T-helper 2 cell treated with Interferon-gamma antibody and Interleukin-4, amounts not matched to agents 100 ng/mL and 5 ng/mL, for 36 hours (primary cell): ENCODE results near the gene BFSP2. TPM values are rescaled to one million over a fixed set of nuclear protein-coding genes. Genes with fewer than 3 reads are reported as not detected.

Experiments used
- intact Hi-C: fragments of 100-400 bp; cut with micrococcal nuclease; formaldehyde crosslinking; loops from one replicate; pipeline ENCODE4 v1.15.1; 2023
- total RNA-seq: library from RNA; stranded (reverse); gene quantifications from 2 replicates; pipeline ENCODE4 v1.2.3, GENCODE V29; 2022

Gene BFSP2
- total RNA-seq, 1 donor from 2014 or later, result 0.36 TPM

DNA sequence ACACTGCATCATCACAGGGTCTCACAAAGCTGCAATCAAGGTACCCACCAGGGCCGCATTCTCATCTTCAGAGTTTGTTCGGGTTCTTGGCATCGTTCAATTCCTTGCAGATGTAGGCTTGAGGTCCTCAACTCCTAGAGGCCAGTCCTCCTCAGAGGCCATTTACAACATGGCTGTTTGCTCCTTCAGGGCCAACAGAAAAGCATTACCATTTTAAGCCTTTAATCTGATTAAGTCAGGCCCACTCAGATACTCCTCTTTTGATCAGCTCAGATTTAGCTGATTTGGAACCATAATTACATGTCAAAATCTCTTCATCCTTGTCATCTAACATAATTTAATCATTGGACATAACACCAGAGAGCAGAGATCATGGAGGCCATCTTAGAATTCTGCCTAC is 55.4 kb downstream of the BFSP2 start:
- intact Hi-C loops, result no loop called here

DNA sequence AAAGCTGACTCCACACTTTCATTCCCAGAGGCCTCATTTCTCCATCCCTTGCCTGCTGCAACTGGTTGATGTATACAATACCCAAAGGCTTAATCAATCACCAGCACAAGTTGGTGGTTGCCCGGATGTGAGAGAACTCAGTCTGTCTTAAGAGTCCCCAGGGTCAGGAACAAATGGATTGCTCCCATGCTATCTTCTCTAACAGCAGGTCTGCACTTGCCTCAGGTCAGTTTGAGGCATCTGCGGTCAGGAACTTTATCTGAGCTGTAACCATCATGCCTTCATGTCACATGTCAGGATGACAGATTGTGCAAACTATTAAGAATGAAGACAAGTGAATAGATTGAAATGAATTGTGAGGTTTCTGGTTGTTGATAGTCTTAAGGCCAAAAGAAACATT is 56.1 kb downstream of the BFSP2 start:
- intact Hi-C loops, result no loop called here

DNA sequence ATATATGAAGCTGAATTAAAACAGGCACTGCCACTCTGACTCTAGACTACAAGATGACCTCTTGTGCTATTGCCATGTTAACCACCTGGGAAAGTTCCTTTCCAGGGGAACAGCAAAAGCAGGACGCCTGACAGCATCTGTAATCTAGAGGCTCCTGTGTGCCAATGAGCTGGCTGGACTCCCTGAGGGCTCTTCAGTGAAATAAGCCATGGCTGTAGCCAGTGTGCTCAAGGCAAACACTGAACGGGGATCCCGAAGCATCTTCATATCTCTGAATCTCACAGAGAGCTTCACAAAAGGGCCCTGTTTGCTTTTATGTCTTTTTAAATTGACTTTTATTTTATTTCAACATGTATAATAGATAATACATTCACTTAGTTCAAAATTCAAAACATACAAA is 57.2 kb downstream of the BFSP2 start:
- intact Hi-C loops, result no loop called here

DNA sequence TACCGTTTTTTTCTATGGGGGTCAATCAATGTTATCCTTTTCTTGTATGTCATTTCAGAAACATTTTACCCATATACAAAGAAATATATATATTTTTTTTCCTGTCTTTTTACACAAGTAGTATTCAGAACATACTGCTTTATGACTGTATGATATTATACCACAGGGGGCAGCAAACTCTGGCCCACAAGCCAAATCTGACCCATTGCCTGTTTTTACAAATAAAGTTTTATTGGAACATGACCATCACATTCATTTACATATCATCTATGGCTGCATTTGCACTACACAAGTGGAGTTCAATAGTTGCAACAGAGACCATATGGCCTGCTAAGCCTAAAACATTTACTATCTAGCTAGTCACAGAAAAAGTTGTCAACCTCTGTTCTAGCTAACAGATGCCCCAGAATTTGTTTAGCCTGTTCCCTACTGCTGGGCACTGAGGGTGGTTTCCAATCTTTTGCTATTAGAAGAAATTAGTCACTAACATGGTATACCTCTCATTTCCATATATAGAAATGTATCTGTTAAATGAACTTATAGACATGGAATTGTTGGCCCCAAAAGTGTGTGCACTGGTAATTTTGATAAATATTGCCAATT is 57.7 kb downstream of the BFSP2 start:
- intact Hi-C loops, result no loop called here

DNA sequence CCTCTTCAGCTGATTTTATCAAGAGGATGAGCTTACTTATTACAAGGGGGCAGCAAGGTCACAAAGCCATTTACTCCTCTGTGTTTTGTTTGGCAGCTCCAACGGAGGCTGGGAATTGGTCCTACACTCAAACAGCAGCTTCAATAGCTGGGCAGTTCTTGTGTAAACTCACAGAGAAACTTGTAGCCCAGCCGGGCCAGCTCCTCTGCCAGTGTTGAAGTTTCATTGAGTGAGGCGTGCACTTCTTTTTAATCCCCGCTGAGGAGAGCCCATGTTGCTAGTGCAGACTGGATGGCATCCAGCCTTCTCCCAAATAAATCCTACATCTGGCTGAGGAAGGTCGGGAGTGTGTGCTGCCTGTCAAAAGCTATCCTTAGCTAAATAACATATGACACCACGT is 59.5 kb downstream of the BFSP2 start:
- intact Hi-C loops, result no loop called here

DNA sequence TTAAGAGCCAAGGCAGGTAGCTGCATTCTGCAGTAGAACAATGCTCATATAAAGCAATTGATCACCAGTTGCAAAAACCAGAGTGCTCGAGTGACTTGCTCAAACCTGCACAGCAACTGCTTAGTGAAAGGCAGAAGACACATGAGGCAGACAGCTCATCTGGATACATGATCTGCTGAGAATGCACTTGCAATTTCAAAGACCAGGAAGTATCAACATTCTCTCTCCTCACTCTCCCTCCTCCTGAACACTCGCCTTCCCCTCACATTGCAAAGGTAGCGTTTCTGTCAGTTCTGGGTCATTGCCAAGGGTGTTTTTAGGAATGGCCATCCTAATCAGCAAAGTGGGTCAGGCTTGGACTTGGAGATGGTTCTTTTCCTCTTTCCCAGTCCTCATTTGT is 61.0 kb downstream of the BFSP2 start:
- intact Hi-C loops, result loop anchor here (5.0 kb wide), 1 partner anchor 111 kb away; the partner anchor contains the start of gene CDV3

DNA sequence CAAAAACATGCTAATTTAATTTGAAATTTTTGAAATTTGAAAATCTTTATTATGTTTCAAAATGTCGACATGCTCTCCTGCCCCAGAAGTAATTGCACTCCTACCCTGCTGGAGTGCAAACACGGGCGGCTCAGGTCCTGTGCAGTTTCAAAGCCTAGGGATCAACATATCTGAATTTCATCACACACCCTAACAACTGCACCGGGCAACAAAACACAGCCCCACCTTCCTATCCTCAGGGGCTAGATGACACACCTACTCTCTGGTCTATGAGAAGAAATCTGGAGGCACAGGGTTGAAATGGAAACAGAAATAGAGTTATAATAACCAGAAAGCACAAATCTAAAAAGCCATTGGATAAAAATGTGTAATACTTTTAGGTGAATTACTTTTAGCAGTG is 61.4 kb downstream of the BFSP2 start:
- intact Hi-C loops, result loop anchor here (5.0 kb wide), 1 partner anchor 111 kb away; the partner anchor contains the start of gene CDV3

DNA sequence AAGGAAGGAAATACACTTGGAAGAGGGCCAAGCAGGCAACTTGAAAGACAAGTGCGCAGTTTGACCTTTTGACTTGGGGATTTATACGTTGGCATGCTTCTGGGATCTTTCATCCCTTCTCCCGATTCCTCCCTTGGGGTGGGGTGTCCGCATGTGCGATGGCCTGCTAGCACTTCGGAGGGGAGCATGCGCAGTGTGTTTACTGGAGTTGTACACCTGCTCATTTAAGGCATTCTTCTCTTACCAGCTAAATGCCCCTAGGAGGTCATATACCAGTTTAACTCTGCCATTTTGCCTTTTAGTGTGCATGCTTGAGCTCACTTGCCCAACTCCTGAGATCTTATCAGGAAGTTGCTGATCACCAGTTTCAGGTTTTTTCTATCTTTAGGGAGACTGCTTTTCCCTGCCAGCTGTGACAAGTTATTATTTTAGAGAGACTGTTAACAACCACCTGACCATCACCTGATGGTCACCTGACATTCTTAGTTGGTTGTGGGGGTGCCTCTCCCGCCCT is 63.5 kb downstream of the BFSP2 start:
- intact Hi-C loops, result loop anchor here (5.0 kb wide), 1 partner anchor 109 kb away; the partner anchor contains the start of gene CDV3

DNA sequence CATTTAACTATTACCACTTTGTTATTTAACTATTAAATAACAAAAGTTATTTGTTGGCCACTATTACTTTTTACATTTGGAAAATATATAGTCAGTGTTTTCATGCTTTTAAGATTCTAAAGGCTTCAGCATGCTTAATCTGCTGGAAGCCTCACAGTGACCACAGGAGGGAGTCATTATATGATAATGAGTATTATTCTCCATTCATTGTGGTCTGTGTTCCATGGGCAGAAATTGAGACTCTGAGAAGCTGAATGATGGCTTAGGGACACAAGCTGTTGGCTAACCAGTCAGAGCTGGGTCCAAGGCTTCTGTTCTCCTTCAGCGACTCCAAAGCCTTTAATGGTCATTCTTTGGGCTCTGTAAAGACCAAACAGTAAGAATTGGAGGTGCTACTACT is 64.7 kb downstream of the BFSP2 start:
- intact Hi-C loops, result loop anchor here (5.0 kb wide), 1 partner anchor 108 kb away; the partner anchor contains the start of gene CDV3

DNA sequence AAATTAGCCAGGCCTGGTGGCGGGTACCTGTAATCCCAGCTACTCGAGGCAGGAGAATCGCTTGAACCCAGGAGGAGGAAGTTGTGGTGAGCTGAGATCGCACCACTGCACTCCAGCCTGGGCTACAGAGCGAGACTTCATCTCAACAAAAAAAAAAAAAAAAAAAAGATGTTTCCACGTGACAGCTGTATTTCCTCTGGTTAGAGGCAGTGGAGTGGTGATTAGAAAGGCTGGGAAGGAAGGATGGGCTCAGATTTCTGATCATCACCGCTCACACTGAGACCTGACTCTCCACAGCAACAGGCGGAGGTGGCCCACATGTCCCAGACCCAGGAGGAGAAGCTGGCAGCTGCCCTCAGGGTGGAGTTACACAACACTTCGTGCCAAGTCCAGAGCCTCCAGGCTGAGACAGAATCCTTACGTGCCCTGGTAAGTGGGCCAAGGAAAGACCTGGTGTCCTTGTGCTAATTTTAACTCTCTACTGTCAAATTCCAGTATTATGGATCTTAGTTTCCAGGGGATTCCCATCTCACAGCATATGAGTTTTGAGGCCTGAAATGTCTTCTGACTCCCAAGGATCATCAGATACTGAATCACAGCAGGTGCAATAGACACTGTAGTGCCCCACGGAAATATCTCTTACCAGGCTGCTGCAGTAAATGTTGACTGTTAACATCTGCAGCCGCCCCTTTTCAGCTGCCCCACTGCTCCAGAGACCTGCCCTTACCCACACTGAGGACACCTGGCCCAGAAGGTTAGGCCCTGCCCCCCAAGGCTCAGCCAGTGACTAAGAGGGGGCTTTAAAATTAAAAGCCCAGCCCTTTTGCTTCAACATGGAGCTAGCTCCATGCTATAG is 66.9 kb downstream of the BFSP2 start:
- intact Hi-C loops, result loop anchor here (1.0 kb wide), 1 partner anchor 9 kb away; no protein-coding TSS in a partner anchor

DNA sequence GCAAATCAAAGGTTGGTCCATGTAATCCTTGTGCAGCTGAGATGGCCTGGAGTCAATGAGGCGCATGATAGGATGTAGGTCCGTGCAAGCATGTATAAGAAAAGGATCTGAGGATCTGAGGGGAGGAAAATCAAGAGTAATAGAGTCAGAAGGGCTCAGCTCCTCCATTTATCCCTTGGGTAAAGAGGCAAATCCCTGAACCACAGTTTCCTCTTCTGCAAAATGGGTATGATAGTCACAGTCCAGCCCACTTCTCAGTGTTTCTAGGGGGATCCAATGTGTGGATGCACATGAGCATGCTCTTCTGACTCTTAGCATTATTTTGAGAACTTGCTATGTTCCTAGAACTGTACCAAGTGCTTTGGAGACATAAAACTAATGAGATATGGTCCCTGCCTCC is 67.9 kb downstream of the BFSP2 start:
- intact Hi-C loops, result loop anchor here (1.0 kb wide), 1 partner anchor 8 kb away; no protein-coding TSS in a partner anchor

DNA sequence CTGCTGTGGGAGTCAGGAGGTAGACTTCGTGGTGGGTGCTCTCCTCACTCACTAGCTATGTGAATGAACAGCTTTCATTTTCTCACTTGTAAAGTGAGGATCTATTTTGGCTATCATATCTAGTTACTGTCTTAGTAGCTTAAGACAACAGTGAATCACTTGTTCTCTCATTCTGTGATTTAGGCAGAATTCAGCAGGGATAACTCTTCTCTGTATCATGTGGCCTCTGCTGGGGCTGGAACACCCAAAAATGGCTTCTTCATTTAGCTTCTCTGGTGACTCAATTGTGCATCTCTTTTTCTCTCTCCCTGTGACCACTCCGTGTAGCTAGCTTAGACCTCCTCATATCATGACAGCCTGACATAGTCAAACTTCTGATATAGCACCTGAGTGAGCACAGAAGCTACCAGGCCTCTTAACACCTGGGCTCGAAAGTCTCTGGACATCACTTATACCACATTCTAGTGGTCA is 68.4 kb downstream of the BFSP2 start:
- intact Hi-C loops, result no loop called here

DNA sequence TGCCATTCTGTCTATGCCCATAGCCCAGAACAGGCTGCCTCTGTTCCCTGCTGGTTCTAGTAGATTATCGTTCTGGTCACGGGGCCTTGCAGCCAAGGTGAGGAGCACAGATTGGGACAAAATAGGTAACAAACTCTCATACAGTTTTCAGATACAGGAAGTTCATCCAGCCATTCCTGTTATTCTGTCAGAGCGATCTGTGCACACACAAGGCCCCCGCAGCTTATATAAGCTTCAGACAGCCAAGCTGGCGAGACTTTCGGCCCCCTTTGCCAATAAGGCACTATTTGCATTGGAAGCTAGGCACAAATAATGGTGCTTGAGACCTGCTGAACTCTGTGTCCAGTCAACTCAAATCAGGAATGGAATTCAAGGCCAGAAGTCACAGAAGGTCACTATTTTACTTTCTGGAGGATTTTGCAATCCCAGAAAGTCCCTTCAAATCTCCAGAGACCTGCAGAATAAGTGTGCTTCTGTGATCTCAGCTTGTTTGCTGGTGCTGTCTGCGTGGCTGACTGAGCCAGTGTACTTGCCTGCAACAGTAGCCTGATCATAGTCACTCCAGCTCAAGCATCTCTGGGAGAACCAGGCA is 69.4 kb downstream of the BFSP2 start:
- intact Hi-C loops, result no loop called here

DNA sequence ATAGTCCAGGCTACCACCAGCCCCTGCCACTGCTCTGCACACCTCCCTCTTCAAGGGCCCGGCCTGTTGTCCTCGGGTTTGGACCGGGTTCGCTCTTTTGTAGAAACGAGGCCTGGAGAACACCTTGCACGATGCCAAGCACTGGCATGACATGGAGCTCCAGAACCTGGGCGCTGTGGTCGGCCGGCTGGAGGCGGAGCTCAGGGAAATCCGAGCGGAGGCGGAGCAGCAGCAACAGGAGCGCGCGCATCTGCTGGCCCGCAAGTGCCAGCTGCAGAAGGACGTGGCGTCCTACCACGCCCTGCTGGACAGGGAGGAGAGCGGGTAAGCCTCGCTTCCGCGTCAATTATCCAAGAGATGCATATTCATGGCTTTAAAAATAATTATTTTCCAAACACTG is 72.4 kb downstream of the BFSP2 start:
- intact Hi-C loops, result no loop called here

DNA sequence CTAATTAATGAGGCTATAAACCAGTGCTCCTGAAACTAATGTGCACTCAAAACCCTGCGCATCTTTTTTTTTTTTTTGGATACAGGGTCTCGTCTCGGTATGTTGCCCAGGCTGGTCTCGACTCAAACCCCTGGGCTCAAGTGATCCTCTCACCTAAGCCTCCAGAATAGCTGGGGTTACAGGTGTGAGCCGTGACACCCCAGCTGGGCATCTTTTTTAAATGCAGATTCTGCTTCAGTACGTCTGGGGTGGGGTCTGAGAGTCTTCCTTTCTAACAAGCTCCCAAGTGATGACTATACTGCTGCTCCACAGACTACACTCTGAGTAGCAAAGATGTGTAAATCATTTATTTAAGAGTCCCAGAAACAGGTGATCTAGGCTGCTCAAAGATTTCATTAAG is 73.0 kb downstream of the BFSP2 start:
- intact Hi-C loops, result no loop called here

DNA sequence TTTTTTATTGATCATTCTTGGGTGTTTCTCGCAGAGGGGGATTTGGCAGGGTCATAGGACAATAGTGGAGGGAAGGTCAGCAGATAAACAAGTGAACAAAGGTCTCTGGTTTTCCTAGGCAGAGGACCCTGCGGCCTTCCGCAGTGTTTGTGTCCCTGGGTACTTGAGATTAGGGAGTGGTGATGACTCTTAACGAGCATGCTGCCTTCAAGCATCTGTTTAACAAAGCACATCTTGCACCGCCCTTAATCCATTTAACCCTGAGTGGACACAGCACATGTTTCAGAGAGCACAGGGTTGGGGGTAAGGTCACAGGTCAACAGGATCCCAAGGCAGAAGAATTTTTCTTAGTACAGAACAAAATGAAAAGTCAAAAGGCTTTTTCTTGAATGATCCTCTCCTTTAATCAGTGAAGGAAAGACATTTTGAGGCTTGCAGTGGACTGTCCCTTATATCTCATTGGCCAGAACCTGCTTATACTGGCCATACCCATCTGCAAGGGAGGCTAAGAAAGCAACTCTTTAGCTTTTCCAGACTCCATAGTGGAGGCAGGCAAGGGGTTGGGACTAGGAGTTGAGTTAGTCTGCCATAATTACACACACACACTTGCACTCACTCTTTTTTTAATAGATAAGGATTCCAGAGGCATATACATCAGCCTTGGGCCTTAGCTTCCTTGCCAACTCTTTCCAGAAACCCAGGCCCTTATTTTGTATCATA is 73.8 kb downstream of the BFSP2 start:
- intact Hi-C loops, result loop anchor here (2.0 kb wide), 1 partner anchor 17 kb away; no protein-coding TSS in a partner anchor

DNA sequence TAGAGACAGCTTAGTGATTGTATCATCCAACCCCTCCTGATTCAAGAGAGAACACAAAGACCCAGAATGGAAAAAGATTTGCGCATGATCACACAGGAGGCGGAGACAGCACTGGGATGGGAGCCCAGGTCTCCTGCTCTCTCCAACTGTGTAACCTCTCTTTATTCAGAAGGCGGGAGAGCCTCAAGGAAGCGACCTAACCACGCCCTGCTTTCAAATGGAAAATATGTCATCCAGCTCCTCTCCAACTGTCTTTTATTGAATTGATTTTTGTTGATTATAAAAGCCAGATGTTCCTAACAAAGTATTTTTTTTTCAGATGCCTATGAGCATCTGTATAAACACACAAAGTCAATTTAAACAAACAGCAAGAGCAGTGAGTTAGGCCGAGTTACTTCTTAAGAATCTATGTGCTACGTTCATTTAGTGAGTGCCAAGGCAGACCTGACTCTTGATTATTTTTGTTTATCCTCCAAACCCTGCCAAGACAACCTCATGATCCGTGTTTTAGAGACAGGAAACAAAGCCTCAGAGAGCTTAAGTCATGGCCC is 74.5 kb downstream of the BFSP2 start:
- intact Hi-C loops, result loop anchor here (2.0 kb wide), 1 partner anchor 16 kb away; no protein-coding TSS in a partner anchor

DNA sequence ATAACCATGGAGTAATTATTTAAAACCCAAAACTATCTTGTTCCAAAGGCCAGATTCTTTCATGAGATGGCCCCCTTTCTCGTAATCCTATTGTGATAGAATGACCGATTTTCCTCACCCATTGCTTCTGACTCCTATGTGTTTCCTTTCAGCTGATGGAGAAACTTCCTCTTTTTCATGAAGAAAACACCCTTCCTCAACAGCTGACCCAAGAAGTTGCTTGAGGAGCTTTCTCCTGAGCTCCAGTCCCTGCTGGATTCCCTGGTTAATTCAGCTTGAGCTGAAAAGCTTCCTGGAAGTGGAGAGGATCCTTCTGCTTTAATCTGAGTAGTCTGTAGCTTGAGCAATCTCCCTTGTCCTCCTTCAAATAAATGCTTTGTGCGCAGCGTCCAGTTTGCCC is 75.0 kb downstream of the BFSP2 start:
- intact Hi-C loops, result loop anchor here (1.0 to 5.0 kb wide), 4 partner anchors 8 to 33 kb away; no protein-coding TSS in a partner anchor

DNA sequence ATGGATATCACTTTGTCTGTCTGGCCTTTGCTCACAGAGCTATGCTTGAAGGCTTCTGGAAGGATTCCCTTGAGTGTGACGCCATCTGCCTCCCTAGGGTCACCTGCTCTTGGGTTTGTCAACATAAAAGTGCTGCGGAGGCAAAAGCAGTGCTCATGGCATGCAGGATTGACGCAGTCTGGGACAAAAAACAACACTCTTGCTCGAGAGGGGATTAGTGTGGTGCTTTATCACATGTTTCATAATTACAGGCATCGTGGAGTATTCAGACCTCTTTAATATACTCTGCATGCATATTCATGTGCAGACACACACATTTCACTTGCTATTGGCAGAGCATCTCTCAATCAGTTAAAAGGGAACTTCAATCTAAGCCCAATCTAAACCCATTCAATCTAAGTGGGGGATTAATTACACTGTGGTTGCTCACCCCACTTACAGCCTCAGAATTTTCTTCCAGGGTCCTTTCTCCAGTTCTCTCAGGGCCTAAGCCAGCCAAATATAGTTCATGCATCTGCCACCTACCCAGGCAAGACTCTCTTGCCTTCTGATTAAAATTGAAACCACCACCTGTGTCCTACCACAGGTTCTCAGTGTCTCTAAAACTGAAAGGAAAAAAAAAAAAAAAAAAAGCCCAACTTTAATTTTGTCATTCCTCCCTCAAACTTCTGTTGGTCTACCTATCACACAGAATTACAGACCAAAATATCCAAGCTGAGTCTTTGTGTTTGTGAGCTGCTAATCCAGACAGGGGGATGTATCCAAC is 75.6 kb downstream of the BFSP2 start:
- intact Hi-C loops, result loop anchor here (1.0 to 5.0 kb wide), 4 partner anchors 8 to 33 kb away; no protein-coding TSS in a partner anchor

DNA sequence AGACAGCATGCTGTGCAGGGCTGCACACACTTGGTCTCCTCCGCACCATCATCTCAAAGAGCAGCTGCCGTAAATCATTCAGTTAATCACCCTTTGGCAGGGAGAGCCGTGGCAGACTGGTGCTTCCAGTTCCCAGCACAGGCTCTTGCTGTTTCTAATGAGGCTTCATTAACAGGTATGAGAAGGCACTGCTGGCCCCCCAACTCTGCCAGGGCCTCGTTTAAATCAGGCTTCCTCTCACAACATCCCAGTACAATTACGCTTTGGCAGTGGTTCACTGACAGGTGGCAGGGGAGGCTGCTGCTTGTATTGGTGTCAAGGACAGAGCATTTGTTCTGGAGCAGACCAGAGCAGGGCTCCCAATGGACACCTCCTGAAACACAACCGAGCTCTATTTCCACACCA is 77.1 kb downstream of the BFSP2 start:
- intact Hi-C loops, result loop anchor here (5.0 kb wide), 1 partner anchor 35 kb away; no protein-coding TSS in a partner anchor
